AG04450 (cell line): ENCODE measurements around the gene OR5M11. TPM values are rescaled to one million over a fixed set of nuclear protein-coding genes. Genes with fewer than 3 reads are reported as not detected.
"Not testable (repeated sequence)": the region's sequence is repeated elsewhere in the genome, so short reads cannot be mapped to it uniquely, and the experiment has no call there.

ENCODE experiments used
- CTCF ChIA-PET: fragments of 300-600, 350-600 bp; formaldehyde crosslinking; extraction: SDS; loops from one replicate; lab custom pipeline; 2022; ENCODE audit warnings: antibody characterized with exemption, inconsistent platforms; lab: Charles Lee
- POLR2A ChIA-PET: fragments of 350-600 bp; formaldehyde crosslinking; extraction: SDS; loops from one replicate; lab custom pipeline; 2021; ENCODE audit warnings: antibody characterized with exemption, inconsistent platforms; lab: Yijun Ruan, JAX
- DNase-seq: peaks from one replicate; pipeline ENCODE4 v3.0.0-alpha.2; 2011; ENCODE audit warnings: low read depth, low spot score
- H3K27ac ChIP-seq: one replicate; pipeline ENCODE4 v1.5.1; 2012; ENCODE audit warnings: low read depth, low read length, control low read depth
- H3K27me3 ChIP-seq: one replicate; pipeline ENCODE4 v1.6.0; 2012; ENCODE audit warnings: low read length; ENCODE audit not compliant: control insufficient read depth, insufficient read depth
- H3K4me3 ChIP-seq: 2 replicates; pipeline ENCODE4 v1.5.1; 2011; ENCODE audit warnings: mild to moderate bottlenecking, low read depth, low read length, control low read depth
- H3K9me3 ChIP-seq: 2 replicates; pipeline ENCODE4 v1.5.1; 2012; ENCODE audit warnings: low read length; ENCODE audit not compliant: control insufficient read depth, insufficient read depth
- polyA minus RNA-seq: library from RNA; depleted of rRNA, polyadenylated mRNA; stranded (reverse); fragments of >200 nt; gene quantifications from 2 replicates; pipeline ENCODE4 v1.2.3, GENCODE V29; 2011; rRNA and poly(A)+ RNA removed
- polyA plus RNA-seq: library from polyadenylated mRNA; depleted of rRNA; stranded (reverse); fragments of >200 nt; gene quantifications from 2 replicates; pipeline ENCODE4 v1.2.3, GENCODE V29; 2011; rRNA removed
- TF ChIP-seq, protein P1 (sequence below): IDR thresholded peaks from 2 replicates; pipeline ENCODE4 v1.5.1; 2011; ENCODE audit warnings: low read depth, low read length, control low read depth, inconsistent platforms

OR5M11 gene
- polyA plus RNA-seq (not detected in 2 replicates), polyA minus RNA-seq (not detected in 2 replicates)

DNA sequence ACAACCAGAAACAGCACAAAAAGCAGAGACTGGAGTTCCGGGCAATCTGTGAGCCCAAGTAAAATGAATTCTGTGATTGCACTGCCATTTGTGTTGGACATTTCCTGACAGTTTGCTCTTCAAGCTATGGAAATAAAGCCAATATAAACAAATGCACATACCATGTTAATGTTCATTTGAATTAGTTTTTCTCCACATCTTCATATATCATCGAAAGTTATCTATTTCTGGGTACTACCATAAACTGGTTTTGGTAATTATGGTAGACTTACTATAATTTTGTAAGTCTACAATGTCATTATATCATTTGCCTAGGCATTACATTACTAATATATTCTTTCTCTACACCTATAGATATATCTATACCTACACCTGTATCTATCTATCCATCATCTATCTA lies at the start of gene OR5M11:
OR5M11 (minus strand) TSS at position 101 of the 400 bp plus-strand sequence; CDS start at position 101, 0 bp downstream.
- DNase-seq = no peak
- Histone ChIP-seq H3K9me3 (peaks cover 5% of the 10 kb centered on the region), H3K27ac (no peak within 1 kb of the TSS), H3K27me3 (no peaks in the 10 kb centered on the region), H3K4me3 (no peak within 1 kb of the TSS)
- ChIA-PET CTCF (no interaction called here), POLR2A (no interaction called here)
- TF ChIP-seq, protein P1, sequence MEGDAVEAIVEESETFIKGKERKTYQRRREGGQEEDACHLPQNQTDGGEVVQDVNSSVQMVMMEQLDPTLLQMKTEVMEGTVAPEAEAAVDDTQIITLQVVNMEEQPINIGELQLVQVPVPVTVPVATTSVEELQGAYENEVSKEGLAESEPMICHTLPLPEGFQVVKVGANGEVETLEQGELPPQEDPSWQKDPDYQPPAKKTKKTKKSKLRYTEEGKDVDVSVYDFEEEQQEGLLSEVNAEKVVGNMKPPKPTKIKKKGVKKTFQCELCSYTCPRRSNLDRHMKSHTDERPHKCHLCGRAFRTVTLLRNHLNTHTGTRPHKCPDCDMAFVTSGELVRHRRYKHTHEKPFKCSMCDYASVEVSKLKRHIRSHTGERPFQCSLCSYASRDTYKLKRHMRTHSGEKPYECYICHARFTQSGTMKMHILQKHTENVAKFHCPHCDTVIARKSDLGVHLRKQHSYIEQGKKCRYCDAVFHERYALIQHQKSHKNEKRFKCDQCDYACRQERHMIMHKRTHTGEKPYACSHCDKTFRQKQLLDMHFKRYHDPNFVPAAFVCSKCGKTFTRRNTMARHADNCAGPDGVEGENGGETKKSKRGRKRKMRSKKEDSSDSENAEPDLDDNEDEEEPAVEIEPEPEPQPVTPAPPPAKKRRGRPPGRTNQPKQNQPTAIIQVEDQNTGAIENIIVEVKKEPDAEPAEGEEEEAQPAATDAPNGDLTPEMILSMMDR = no peak

DNA sequence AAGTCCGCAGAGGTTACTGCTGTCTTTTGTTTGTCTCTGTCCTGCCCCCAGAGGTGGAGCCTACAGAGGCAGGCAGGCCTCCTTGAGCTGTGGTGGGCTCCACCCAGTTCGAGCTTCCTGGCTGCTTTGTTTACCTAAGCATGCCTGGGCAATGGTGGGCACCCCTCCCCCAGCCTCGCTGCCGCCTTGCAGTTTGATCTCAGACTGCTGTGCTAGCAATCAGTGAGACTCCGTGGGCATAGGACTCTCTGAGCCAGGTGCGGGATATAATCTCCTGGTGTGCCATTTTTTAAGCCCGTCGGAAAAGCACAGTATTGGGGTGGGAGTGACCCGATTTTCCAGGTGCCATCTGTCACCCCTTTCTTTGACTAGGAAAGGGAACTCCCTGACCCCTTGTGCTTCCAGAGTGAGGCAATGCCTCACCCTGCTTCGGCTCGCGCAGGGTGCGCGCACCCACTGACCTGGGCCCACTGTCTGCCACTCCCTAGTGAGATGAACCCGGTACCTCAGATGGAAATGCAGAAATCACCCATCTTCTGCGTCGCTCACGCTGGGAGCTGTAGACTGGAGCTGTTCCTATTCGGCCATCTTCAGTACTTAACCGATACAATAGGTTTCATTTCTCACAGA lies 49.1 kb upstream of the OR5M11 start:
- H3K4me3 ChIP-seq, H3K27ac ChIP-seq, POLR2A ChIA-PET, DNase-seq, CTCF ChIA-PET, H3K27me3 ChIP-seq: not testable (repeated sequence)
- H3K9me3 ChIP-seq = peaks cover 20% of the 10 kb centered on the region

DNA sequence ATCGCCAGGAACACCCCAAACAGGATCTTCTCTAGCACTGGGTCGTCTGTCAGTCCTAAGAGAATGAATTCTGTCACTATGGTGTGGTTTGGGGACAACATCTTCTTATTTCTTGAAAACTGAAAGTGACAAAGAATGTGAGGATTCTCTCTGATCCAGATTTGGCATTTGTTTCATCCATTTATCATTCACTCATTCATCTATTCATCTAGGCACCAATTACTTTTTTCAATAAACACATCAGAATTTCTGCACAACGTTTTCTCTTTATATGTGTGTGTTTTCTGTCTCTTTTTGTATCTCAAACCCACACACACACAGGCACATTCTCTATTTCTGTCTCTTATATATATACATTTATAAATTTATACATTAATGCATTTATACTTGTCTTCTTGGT lies 34.6 kb upstream of the OR5M11 start, which contains the start of gene OR5M10:
OR5M10 (minus strand) TSS at position 101 of the 400 bp plus-strand sequence; CDS start at position 101, 0 bp downstream.
- TF ChIP-seq, protein P1 = no peak
- Histone ChIP-seq H3K4me3 (no peak within 1 kb of the TSS), H3K27ac (no peak within 1 kb of the TSS), H3K27me3 (no peaks in the 10 kb centered on the region), H3K9me3 (peaks cover 5% of the 10 kb centered on the region)
- DNase-seq = no peak
- ChIA-PET POLR2A (no interaction called here), CTCF (no interaction called here)

DNA sequence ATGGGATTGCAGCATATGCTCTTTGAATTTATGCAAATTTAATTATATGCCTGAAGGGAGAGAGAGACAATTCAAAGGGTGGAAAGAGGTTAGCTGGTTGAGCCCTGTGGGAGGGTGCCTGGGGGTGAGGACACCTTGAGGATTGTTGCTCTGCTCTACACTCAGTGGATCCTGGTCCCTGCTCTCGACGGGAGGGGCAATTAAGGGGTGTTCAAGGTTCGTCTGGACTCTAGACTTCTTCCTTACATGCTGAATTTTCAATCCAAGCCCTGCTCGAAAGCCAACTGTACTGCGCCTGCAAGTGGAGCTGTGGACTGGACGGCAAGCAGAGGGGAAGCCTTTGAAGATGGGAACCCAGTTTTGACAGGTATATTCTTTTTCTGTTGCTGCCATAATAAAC lies 15.5 kb upstream of the OR5M11 start:
- Histone ChIP-seq H3K27ac (no peak overlapping the region), H3K4me3 (no peak overlapping the region), H3K27me3 (no peaks in the 10 kb centered on the region), H3K9me3 (peaks cover 9% of the 10 kb centered on the region)
- ChIA-PET CTCF (no interaction called here), POLR2A (no interaction called here)
- DNase-seq = no peak
- TF ChIP-seq, protein P1 = no peak

DNA sequence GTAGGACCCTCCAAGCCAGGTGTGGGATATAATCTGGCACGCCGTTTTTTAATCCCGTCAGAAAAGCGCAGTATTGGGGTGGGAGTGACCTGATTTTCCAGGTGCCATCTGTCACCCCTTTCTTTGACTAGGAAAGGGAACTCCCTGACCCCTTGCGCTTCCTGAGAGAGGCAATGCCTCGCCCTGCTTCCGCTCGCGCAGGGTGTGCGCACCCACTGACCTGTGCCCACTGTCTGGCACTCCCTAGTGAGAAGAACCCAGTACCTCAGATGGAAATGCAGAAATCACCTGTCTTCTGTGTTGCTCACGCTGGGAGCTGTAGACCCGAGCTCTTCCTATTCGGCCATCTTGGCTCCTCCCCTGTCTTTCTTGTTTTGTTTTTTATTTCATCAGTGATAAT lies 11.6 kb upstream of the OR5M11 start:
- H3K27me3 ChIP-seq, POLR2A ChIA-PET, H3K4me3 ChIP-seq, CTCF ChIA-PET, H3K9me3 ChIP-seq, H3K27ac ChIP-seq, DNase-seq: not testable (repeated sequence)

DNA sequence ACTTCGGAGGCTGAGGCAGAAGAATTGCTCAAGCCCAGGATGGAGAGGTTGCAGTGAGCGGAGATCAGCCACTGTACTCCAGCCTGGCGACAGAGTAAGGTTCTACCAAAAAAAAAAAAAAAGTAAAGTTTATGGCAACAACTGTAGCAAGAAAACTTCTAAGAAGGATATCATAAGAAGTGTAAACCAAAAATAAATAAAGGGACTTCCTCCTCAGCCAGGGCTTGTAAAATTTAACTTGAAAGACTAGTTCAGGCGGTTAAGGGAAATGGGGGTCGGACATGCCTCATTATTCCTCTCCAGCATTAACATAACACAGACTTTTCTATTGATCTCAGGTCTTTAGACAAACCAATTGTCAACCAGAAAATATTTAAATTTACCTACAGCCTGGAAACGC lies 2.5 kb upstream of the OR5M11 start:
- Histone ChIP-seq H3K27me3 (no peaks in the 10 kb centered on the region), H3K27ac (no peak overlapping the region), H3K9me3 (peaks cover 5% of the 10 kb centered on the region), H3K4me3 (no peak overlapping the region)
- ChIA-PET POLR2A (no interaction called here), CTCF (interaction anchor here (0.7 kb wide), 1 partner anchor 139 kb away, joined by 5 read pairs; no protein-coding TSS in a partner anchor)
- no peak for DNase-seq
- TF ChIP-seq, protein P1 = no peak
